ENCODE results near the gene TMC6. TPM values are rescaled to one million over a fixed set of nuclear protein-coding genes. Genes with fewer than 3 reads are reported as not detected.
A peak's percentile ranks its signal among the peaks of the same experiment; 100 is the strongest.
"Not testable (repeated sequence)": the region's sequence is repeated elsewhere in the genome, so short reads cannot be mapped to it uniquely, and the experiment has no call there.

Gene TMC6
- total RNA-seq, 3 donors from 2014 or later, result 53.8 to 108 (median 105) TPM

GRCh38 chr17:78117027-78117981 is 11.3 kb downstream of the TMC6 start:
- Histone ChIP-seq H3K9me3 (no peaks in the 10 kb centered on the region), H3K36me3 (ENCODE audit: low read depth) (no peaks in the 10 kb centered on the region), H3K4me3 (no peak overlapping the region), H3K4me1 (ENCODE audit: low read depth) (peaks cover 13% of the 10 kb centered on the region)
- peak; percentile 50 for ATAC-seq
- peak; percentile 64 to 74 (median 72) for DNase-seq
- intact Hi-C loops (cut with DNase I, micrococcal nuclease), result no loop called here
- peak; percentile 18 for TF ChIP-seq CTCF (IDR thresholded peaks at IDR 0.05)

GRCh38 chr17:78116411-78116810 is 12.1 kb downstream of the TMC6 start:
- Histone ChIP-seq H3K36me3 (ENCODE audit: low read depth) (no peaks in the 10 kb centered on the region), H3K9me3 (no peaks in the 10 kb centered on the region), H3K4me1 (ENCODE audit: low read depth) (peaks cover 11% of the 10 kb centered on the region), H3K4me3 (no peak overlapping the region)
- TF ChIP-seq CTCF (IDR thresholded peaks at IDR 0.05), result no peak
- DNase-seq (no peak), ATAC-seq (no peak)
- intact Hi-C loops (cut with DNase I, micrococcal nuclease), result no loop called here

GRCh38 chr17:78115803-78116202 is 12.8 kb downstream of the TMC6 start:
- DNase-seq; intact Hi-C loops (cut with DNase I, micrococcal nuclease); H3K9me3 ChIP-seq; ATAC-seq; H3K36me3 ChIP-seq (ENCODE audit: low read depth); H3K4me3 ChIP-seq: not testable (repeated sequence)
- peaks cover 11% of the 10 kb centered on the region for H3K4me1 ChIP-seq (ENCODE audit: low read depth)

- peaks cover 11% of the 10 kb centered on the region for H3K4me1 ChIP-seq (ENCODE audit: low read depth)
- DNase-seq, result peak in 1 of 3 donors; percentile 49
- ATAC-seq, result no peak
- H3K36me3 ChIP-seq (ENCODE audit: low read depth), result no peaks in the 10 kb centered on the region
- intact Hi-C loops (cut with DNase I, micrococcal nuclease), result loop anchor here in 1 of 2 donors (5.0 kb wide), 1 partner anchor 72 kb away; the partner anchor contains the start of genes AFMID and TK1
- H3K9me3 ChIP-seq, result no peaks in the 10 kb centered on the region
- no peak for TF ChIP-seq CTCF (IDR thresholded peaks at IDR 0.05)
- H3K4me3 ChIP-seq, result no peak overlapping the region
Observed at GRCh38 chr17:78114831-78115723, 13.5 kb downstream of the TMC6 start.

- ATAC-seq, result no peak
- Histone ChIP-seq H3K36me3 (ENCODE audit: low read depth) (no peaks in the 10 kb centered on the region), H3K4me1 (ENCODE audit: low read depth) (peaks cover 11% of the 10 kb centered on the region), H3K4me3 (no peak overlapping the region), H3K9me3 (no peaks in the 10 kb centered on the region)
- no peak for TF ChIP-seq CTCF (IDR thresholded peaks at IDR 0.05)
- intact Hi-C loops (cut with DNase I, micrococcal nuclease), result loop anchor here in 1 of 2 donors (5.0 kb wide), 1 partner anchor 73 kb away; the partner anchor contains the start of genes AFMID and TK1
- no peak for DNase-seq
Observed at GRCh38 chr17:78113804-78114785, 14.5 kb downstream of the TMC6 start.

Measured in mucosa of descending colon (tissue), 3 donors.